Neural cell (in vitro differentiated cells): ENCODE data around the gene FGGY. TPM values are rescaled to one million over a fixed set of nuclear protein-coding genes. Genes with fewer than 3 reads are reported as not detected.

Experiments used
- H2AFZ ChIP-seq: fragments of 200-600, 300-800 bp; sonication (generic), shearing (Covaris generic); 2 replicates; pipeline ENCODE4 v1.6.0; 2014; ENCODE audit warnings: low read depth, mild to moderate bottlenecking, antibody characterized with exemption, low read length, moderate library complexity
- H3F3A ChIP-seq: fragments of 200-600 bp; shearing (Covaris generic); 2 replicates; pipeline ENCODE4 v1.6.1; 2016; ENCODE audit warnings: mild to moderate bottlenecking, moderate library complexity, mixed read lengths, antibody characterized with exemption, low read length; ENCODE audit not compliant: insufficient read depth, poor library complexity, severe bottlenecking
- H3K27ac ChIP-seq: fragments of 200-600, 300-800 bp; sonication (generic), shearing (Covaris generic); 2 replicates; pipeline ENCODE4 v1.5.1; 2014; ENCODE audit warnings: mild to moderate bottlenecking, low read length, moderate library complexity
- H3K27me3 ChIP-seq: fragments of 300-800, 200-600 bp; sonication (generic), shearing (Covaris generic); 2 replicates; pipeline ENCODE4 v1.6.0; 2014; ENCODE audit warnings: mild to moderate bottlenecking, low read depth, low read length, moderate library complexity; ENCODE audit not compliant: insufficient read depth
- H3K36me3 ChIP-seq: fragments of 300-800, 200-600 bp; sonication (generic), shearing (Covaris generic); 2 replicates; pipeline ENCODE4 v1.5.1; 2014; ENCODE audit warnings: mild to moderate bottlenecking, antibody characterized with exemption, low read length, moderate library complexity; ENCODE audit not compliant: insufficient read depth
- H3K4me2 ChIP-seq: fragments of 300-800, 200-600 bp; sonication (generic), shearing (Covaris generic); 2 replicates; pipeline ENCODE4 v1.6.0; 2014; ENCODE audit warnings: mild to moderate bottlenecking, low read length
- H3K4me3 ChIP-seq: fragments of 300-800, 200-600 bp; sonication (generic), shearing (Covaris generic); 2 replicates; pipeline ENCODE4 v1.5.1; 2014; ENCODE audit warnings: mild to moderate bottlenecking, low read length, moderate library complexity
- H3K79me2 ChIP-seq: fragments of 200-600 bp; shearing (Covaris generic); replicated peaks from 2 replicates; pipeline ENCODE4 v1.6.0; 2014; ENCODE audit warnings: mild to moderate bottlenecking, low read length, moderate library complexity; ENCODE audit not compliant: insufficient read depth
- H3K9ac ChIP-seq: fragments of 300-800, 200-600 bp; sonication (generic), shearing (Covaris generic); 2 replicates; pipeline ENCODE4 v1.6.1; 2016; ENCODE audit warnings: mild to moderate bottlenecking, low read length, mixed read lengths
- H3K9me2 ChIP-seq: fragments of 200-600 bp; shearing (Covaris generic); 2 replicates; pipeline ENCODE4 v1.6.1; 2016; ENCODE audit warnings: mild to moderate bottlenecking, low read length, mixed read lengths; ENCODE audit not compliant: insufficient read depth
- H3K9me3 ChIP-seq: fragments of 200-600, 300-800 bp; sonication (generic), shearing (Covaris generic); 2 replicates; pipeline ENCODE4 v1.6.1; 2016; ENCODE audit warnings: mild to moderate bottlenecking, mixed run types, low read length, moderate library complexity, mixed read lengths
- H4K20me1 ChIP-seq: fragments of 200-600 bp; shearing (Covaris generic); 2 replicates; pipeline ENCODE4 v1.6.1; 2016; ENCODE audit warnings: mild to moderate bottlenecking, mixed run types; ENCODE audit not compliant: insufficient read depth
- EP300 ChIP-seq: fragments of 450-650 bp; conservative IDR thresholded peaks from 2 replicates; pipeline ENCODE4 v1.6.1; 2014; ENCODE audit warnings: antibody characterized with exemption, mild to moderate bottlenecking, moderate library complexity; ENCODE audit not compliant: poor library complexity, severe bottlenecking
- EZH2 ChIP-seq: fragments of 200-600, 300-800 bp; shearing (Covaris generic), sonication (generic); IDR thresholded peaks from 2 replicates; pipeline ENCODE4 v1.6.1; 2014; ENCODE audit warnings: antibody characterized with exemption, low read length, borderline replicate concordance, mild to moderate bottlenecking; ENCODE audit not compliant: insufficient read depth, poor library complexity, severe bottlenecking
- MXI1 ChIP-seq: fragments of 450-650 bp; conservative IDR thresholded peaks from 2 replicates; pipeline ENCODE4 v1.6.1; 2014; ENCODE audit warnings: antibody characterized with exemption, mild to moderate bottlenecking; ENCODE audit not compliant: poor library complexity, severe bottlenecking
- POLR2AphosphoS5 ChIP-seq: IDR thresholded peaks from 2 replicates; pipeline ENCODE4 v1.6.1; 2012
- RAD21 ChIP-seq: fragments of 450-650 bp; conservative IDR thresholded peaks from 2 replicates; pipeline ENCODE4 v1.6.1; 2014; ENCODE audit warnings: antibody characterized with exemption, mild to moderate bottlenecking, moderate library complexity
- REST ChIP-seq: IDR thresholded peaks from 2 replicates; pipeline ENCODE4 v1.6.1; 2012; ENCODE audit warnings: borderline replicate concordance
- SMC3 ChIP-seq: fragments of 450-650 bp; conservative IDR thresholded peaks from 2 replicates; pipeline ENCODE4 v1.6.1; 2014; ENCODE audit warnings: antibody characterized with exemption, mild to moderate bottlenecking, moderate library complexity; ENCODE audit not compliant: poor library complexity
- TAF1 ChIP-seq: IDR thresholded peaks from 2 replicates; pipeline ENCODE4 v1.6.1; 2012; ENCODE audit warnings: low read depth
- polyA plus RNA-seq: library from polyadenylated mRNA; depleted of rRNA; stranded (reverse); fragments of >200 nt; gene quantifications from 2 replicates; pipeline ENCODE4 v1.2.3, GENCODE V29; 2014
- TF ChIP-seq, protein P1 (sequence below): fragments of 450-650 bp; IDR thresholded peaks from 2 replicates; pipeline ENCODE4 v1.5.1; 2014; ENCODE audit warnings: antibody characterized with exemption, mild to moderate bottlenecking, moderate library complexity; ENCODE audit not compliant: poor library complexity, severe bottlenecking

FGGY gene
- polyA plus RNA-seq, 1 donor from 2014 or later: 7.4 TPM

- no peaks in the 10 kb centered on the region for H3K36me3 ChIP-seq
- no peaks in the 10 kb centered on the region for H3K79me2 ChIP-seq
- no peaks in the 10 kb centered on the region for H4K20me1 ChIP-seq
- no peak overlapping the region for H3K4me2 ChIP-seq
- H3K27ac ChIP-seq: no peak overlapping the region
- no peak overlapping the region for H2AFZ ChIP-seq
- TF ChIP-seq TAF1: no peak
- TF ChIP-seq SMC3: no peak
- no peak for TF ChIP-seq REST
- TF ChIP-seq RAD21: no peak
- no peak for TF ChIP-seq EP300
- no peaks in the 10 kb centered on the region for H3K9me3 ChIP-seq
- H3K4me3 ChIP-seq: no peak overlapping the region
- H3K9ac ChIP-seq: no peak overlapping the region
- no peaks in the 10 kb centered on the region for H3F3A ChIP-seq
- no peaks in the 10 kb centered on the region for H3K9me2 ChIP-seq
- no peaks in the 10 kb centered on the region for H3K27me3 ChIP-seq
Observed at GRCh38 chr1:59510249-59510648, 213.4 kb downstream of the FGGY start.

GRCh38 chr1:59511476-59512465 lies 214.9 kb downstream of the FGGY start:
- Histone ChIP-seq H3F3A (no peaks in the 10 kb centered on the region), H3K27me3 (no peaks in the 10 kb centered on the region), H3K27ac (no peak overlapping the region), H2AFZ (no peak overlapping the region), H4K20me1 (no peaks in the 10 kb centered on the region), H3K9me2 (no peaks in the 10 kb centered on the region), H3K36me3 (no peaks in the 10 kb centered on the region), H3K4me3 (no peak overlapping the region), H3K4me2 (no peak overlapping the region), H3K9me3 (no peaks in the 10 kb centered on the region), H3K9ac (no peak overlapping the region), H3K79me2 (no peaks in the 10 kb centered on the region)
- TF ChIP-seq EP300: no peak
- TF ChIP-seq SMC3: no peak
- TF ChIP-seq RAD21: no peak
- no peak for TF ChIP-seq REST
- no peak for TF ChIP-seq MXI1
- TF ChIP-seq POLR2AphosphoS5: no peak
- no peak for TF ChIP-seq EZH2
- TF ChIP-seq, protein P1, sequence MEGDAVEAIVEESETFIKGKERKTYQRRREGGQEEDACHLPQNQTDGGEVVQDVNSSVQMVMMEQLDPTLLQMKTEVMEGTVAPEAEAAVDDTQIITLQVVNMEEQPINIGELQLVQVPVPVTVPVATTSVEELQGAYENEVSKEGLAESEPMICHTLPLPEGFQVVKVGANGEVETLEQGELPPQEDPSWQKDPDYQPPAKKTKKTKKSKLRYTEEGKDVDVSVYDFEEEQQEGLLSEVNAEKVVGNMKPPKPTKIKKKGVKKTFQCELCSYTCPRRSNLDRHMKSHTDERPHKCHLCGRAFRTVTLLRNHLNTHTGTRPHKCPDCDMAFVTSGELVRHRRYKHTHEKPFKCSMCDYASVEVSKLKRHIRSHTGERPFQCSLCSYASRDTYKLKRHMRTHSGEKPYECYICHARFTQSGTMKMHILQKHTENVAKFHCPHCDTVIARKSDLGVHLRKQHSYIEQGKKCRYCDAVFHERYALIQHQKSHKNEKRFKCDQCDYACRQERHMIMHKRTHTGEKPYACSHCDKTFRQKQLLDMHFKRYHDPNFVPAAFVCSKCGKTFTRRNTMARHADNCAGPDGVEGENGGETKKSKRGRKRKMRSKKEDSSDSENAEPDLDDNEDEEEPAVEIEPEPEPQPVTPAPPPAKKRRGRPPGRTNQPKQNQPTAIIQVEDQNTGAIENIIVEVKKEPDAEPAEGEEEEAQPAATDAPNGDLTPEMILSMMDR: no peak
- TF ChIP-seq TAF1: no peak
